SU-DHL-6 (cell line): ENCODE results near the gene MMEL1.

Source experiments
- H2AFZ ChIP-seq: fragments of 200-600 bp; sonication (generic); 2 replicates; pipeline ENCODE4 v1.6.1; 2014; ENCODE audit warnings: low read depth, mild to moderate bottlenecking, moderate library complexity, mixed read lengths, antibody characterized with exemption, low read length; ENCODE audit not compliant: severe bottlenecking
- H3F3A ChIP-seq: fragments of 200-600 bp; shearing (Covaris generic); 2 replicates; pipeline ENCODE4 v1.6.0; 2016; ENCODE audit warnings: antibody characterized with exemption, mild to moderate bottlenecking; ENCODE audit not compliant: insufficient read depth
- H3K27ac ChIP-seq: fragments of 200-600 bp; sonication (generic); 2 replicates; pipeline ENCODE4 v1.5.1; 2016; ENCODE audit warnings: low read depth, mild to moderate bottlenecking, low read length, moderate library complexity, mixed read lengths
- H3K27me3 ChIP-seq: fragments of 200-600 bp; sonication (generic), shearing (Covaris generic); 2 replicates; pipeline ENCODE4 v1.6.0; 2014; ENCODE audit warnings: mild to moderate bottlenecking, low read length
- H3K36me3 ChIP-seq: fragments of 200-600 bp; sonication (generic); 2 replicates; pipeline ENCODE4 v1.6.1; 2014; ENCODE audit warnings: mild to moderate bottlenecking, low read length, mixed read lengths
- H3K4me2 ChIP-seq: fragments of 300-600, 200-600 bp; shearing (Covaris generic), sonication (generic); 2 replicates; pipeline ENCODE4 v1.6.0; 2014; ENCODE audit warnings: low read length, low read depth, mild to moderate bottlenecking; ENCODE audit not compliant: poor library complexity, severe bottlenecking
- H3K4me3 ChIP-seq: fragments of 200-600 bp; sonication (generic); 2 replicates; pipeline ENCODE4 v1.5.1; 2014; ENCODE audit warnings: antibody characterized with exemption, low read length, mild to moderate bottlenecking, mixed read lengths; ENCODE audit not compliant: insufficient read depth, poor library complexity, severe bottlenecking
- H3K79me2 ChIP-seq: fragments of 200-600 bp; sonication (generic); 2 replicates; pipeline ENCODE4 v1.6.1; 2014; ENCODE audit warnings: mild to moderate bottlenecking, low read length, moderate library complexity; ENCODE audit not compliant: insufficient read depth
- H3K9ac ChIP-seq: fragments of 200-600 bp; sonication (generic); 2 replicates; pipeline ENCODE4 v1.7.0; 2014; ENCODE audit warnings: mild to moderate bottlenecking, low read length
- H3K9me2 ChIP-seq: fragments of 200-600 bp; sonication (generic); replicated peaks from 2 replicates; pipeline ENCODE4 v1.6.1; 2014; ENCODE audit warnings: low read length; ENCODE audit not compliant: insufficient read depth
- H3K9me3 ChIP-seq: fragments of 200-600 bp; sonication (generic); 2 replicates; pipeline ENCODE4 v1.6.1; 2014; ENCODE audit warnings: low read length, mixed read lengths; ENCODE audit not compliant: insufficient read depth
- H4K20me1 ChIP-seq: fragments of 200-600 bp; sonication (generic); 2 replicates; pipeline ENCODE4 v1.6.1; 2014; ENCODE audit warnings: low read depth, mild to moderate bottlenecking, antibody characterized with exemption, low read length, moderate library complexity, mixed read lengths
- EZH2phosphoT487 ChIP-seq: fragments of 200-600 bp; sonication (generic), shearing (Covaris generic); conservative IDR thresholded peaks from 2 replicates; pipeline ENCODE4 v1.6.1; 2018; ENCODE audit warnings: mild to moderate bottlenecking, antibody characterized with exemption, low read length, moderate library complexity, mixed read lengths
- TF ChIP-seq, protein P1 (sequence below): fragments of 200-600 bp; sonication (generic); IDR thresholded peaks from one replicate; pipeline ENCODE4 v1.5.1; 2017; ENCODE audit warnings: antibody characterized with exemption, mild to moderate bottlenecking, low read length, moderate library complexity; ENCODE audit not compliant: insufficient read depth, poor library complexity, severe bottlenecking

Gene MMEL1

DNA sequence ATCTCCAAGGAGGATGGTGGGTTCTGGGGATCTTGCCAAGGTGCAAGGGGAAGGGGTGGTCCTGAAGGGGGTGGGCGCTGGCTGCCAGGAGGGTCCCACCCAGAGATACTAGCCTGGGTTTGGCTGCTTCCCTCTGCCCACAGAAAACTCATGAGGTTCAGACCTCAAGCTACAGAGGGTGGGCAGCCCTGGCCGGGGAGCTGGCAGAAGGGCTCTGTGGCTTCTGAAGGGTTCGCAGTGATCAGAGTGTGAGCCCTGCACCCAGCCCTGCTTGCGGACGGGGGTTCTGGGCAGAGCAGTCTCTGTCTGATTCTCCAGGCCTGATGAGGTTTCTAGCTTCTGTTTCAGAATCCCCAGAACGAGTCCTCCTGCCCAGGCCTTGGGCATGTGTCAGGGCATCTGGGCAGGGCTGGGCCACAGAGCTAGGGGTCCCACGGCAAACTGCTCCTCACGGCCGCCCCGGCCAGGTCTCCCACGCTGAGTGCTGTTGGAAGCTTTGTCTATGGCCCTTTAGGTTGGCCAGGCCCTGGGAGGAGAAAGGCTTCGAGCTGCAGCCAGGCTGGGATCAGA, 635 bp upstream of the MMEL1 start:
- Histone ChIP-seq H3K9me3 (peaks cover 4% of the 10 kb centered on the region; the same call in 1 of the 2 replicates), H3F3A (no peaks in the 10 kb centered on the region), H3K79me2 (no peaks in the 10 kb centered on the region), H3K27me3 (no peaks in the 10 kb centered on the region), H3K9ac (no peak overlapping the region), H4K20me1 (no peaks in the 10 kb centered on the region), H3K9me2 (no peaks in the 10 kb centered on the region), H3K36me3 (no peaks in the 10 kb centered on the region), H3K4me3 (no peak overlapping the region), H3K27ac (no peak overlapping the region), H2AFZ (no peak overlapping the region), H3K4me2 (no peak overlapping the region)
- no peak for TF ChIP-seq EZH2phosphoT487
- TF ChIP-seq, protein P1, sequence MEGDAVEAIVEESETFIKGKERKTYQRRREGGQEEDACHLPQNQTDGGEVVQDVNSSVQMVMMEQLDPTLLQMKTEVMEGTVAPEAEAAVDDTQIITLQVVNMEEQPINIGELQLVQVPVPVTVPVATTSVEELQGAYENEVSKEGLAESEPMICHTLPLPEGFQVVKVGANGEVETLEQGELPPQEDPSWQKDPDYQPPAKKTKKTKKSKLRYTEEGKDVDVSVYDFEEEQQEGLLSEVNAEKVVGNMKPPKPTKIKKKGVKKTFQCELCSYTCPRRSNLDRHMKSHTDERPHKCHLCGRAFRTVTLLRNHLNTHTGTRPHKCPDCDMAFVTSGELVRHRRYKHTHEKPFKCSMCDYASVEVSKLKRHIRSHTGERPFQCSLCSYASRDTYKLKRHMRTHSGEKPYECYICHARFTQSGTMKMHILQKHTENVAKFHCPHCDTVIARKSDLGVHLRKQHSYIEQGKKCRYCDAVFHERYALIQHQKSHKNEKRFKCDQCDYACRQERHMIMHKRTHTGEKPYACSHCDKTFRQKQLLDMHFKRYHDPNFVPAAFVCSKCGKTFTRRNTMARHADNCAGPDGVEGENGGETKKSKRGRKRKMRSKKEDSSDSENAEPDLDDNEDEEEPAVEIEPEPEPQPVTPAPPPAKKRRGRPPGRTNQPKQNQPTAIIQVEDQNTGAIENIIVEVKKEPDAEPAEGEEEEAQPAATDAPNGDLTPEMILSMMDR, result no peak

DNA sequence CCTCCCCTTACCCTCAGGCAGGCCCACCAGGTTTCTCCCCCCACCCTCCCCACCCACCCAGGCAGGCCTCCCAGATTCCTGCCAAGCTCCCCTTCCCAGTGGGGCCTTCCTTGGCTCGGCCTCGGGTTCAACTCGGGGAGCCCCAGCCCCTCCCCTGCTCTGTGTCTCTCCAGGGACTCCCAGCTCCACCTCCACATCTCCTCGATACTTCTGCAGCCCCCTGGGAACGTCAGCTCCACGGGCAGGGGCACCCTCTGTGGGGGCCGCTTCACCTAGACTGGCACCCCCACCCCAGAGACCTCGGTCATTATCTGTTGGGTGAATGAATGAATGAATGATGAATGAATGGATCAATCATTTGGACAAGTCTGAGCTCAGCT, 775 bp downstream of the MMEL1 start:
- H4K20me1 ChIP-seq, result no peaks in the 10 kb centered on the region
- H3K4me2 ChIP-seq, result no peak overlapping the region
- no peaks in the 10 kb centered on the region for H3F3A ChIP-seq
- H3K4me3 ChIP-seq, result no peak overlapping the region
- no peaks in the 10 kb centered on the region for H3K79me2 ChIP-seq
- no peak overlapping the region for H3K9ac ChIP-seq
- no peak overlapping the region for H2AFZ ChIP-seq
- H3K27me3 ChIP-seq, result no peaks in the 10 kb centered on the region
- H3K36me3 ChIP-seq, result no peaks in the 10 kb centered on the region
- no peaks in the 10 kb centered on the region for H3K9me2 ChIP-seq
- H3K9me3 ChIP-seq, result 0 out of 2 replicates have a peak, but pooled peaks cover 4% of the 10 kb centered on the region
- TF ChIP-seq, protein P1, result no peak
- TF ChIP-seq EZH2phosphoT487, result no peak
- no peak overlapping the region for H3K27ac ChIP-seq

DNA sequence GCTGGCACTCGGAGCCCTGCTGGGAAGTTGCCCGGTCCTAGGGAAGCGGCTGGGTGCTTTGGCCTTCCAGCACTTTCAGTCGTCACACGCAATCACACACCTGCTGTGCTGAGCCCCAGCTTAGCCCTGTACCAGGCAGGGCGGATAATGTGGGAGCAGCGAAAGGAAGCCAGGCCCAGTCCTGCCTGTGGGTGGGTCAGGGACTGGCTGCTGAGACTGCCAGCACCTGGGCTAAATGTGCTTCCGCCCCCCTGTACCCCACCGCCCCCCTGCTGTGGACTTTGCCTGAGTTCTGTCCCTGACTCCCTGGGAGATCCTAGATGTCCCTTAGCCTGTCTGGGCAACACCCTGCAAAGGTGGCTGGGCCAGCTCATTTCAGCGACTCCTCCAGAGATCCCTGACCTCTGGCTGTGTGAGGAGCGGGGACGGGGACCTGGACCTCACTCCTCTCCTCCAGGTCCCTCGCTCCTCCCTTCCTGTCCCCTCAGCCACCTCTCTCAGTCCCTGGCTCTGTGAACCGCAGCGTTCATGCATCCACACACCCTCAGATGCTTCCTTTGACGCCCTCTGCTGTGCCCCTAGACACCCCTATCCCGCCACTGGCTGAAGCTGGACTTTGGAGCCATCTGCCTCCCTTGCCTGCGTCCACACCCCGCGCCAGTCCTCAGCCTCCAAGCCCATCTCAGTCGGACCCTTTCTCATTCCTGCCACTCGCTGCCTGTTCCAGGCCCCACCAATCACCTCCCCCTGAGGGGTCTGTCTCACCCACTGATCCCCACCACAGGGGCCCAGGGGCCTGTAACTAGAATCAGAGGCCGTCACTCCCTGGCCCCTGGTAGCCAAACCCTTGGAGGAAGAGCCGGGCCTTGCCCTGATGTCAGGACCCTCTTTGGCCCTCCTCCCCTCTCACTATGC, 1.4 kb downstream of the MMEL1 start:
- Histone ChIP-seq H3K36me3 (no peaks in the 10 kb centered on the region), H3K79me2 (no peaks in the 10 kb centered on the region), H3K4me3 (no peak overlapping the region), H3K27me3 (no peaks in the 10 kb centered on the region), H3F3A (no peaks in the 10 kb centered on the region), H3K9me2 (no peaks in the 10 kb centered on the region), H3K9ac (no peak overlapping the region), H3K27ac (no peak overlapping the region), H2AFZ (no peak overlapping the region), H3K4me2 (no peak overlapping the region), H3K9me3 (no peaks in the 10 kb centered on the region), H4K20me1 (no peaks in the 10 kb centered on the region)
- TF ChIP-seq EZH2phosphoT487, result no peak
- TF ChIP-seq, protein P1, result no peak
